HG03439 (cell line): ENCODE measurements around the gene NUBPL.
"Not testable (repeated sequence)": the region's sequence is repeated elsewhere in the genome, so short reads cannot be mapped to it uniquely, and the experiment has no call there.

Experiments used
- ATAC-seq: cut with Tn5 transposase; IDR thresholded peaks from one replicate; pipeline ENCODE4 v1.9.1; 2021; ENCODE audit warnings: mild to moderate bottlenecking, moderate library complexity; ENCODE audit not compliant: unreplicated experiment

Gene NUBPL

DNA sequence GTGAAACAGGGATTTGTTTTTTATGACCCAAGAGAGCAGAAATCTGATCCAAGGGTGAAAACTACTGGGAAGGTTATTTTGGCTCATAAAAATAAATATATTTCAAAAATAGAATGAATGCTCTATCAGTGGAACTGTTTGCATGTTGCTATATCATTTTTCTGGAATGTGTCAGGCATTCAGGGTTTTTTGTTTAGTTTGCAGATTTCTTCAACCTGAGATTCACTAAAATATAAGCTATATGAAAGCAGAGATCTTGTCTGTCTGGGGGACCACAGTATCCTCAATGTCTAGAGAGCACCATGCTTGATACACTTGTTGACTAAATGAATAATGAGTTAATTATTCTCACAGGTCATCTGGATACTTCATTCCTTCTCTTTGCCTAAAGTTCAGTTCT, 165.1 kb downstream of the NUBPL start:
- no peak for ATAC-seq

DNA sequence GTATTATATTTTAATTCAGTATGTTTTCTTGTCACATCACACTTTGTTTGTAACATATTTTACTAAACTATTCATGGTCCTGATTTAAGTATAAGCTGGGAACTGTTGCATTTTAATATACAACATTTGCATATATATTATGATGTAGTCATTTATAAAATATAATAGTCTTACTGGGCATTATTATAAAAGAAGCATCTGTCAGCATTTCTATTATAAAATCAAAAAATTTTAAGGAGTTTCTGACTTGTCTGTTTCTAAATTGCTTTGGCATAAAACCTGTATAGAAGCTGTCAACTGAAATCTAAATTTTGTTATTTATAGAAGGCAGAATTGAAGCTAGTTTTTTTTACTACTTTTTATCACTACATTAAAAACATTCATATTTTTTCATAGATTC, 166.6 kb downstream of the NUBPL start:
- no peak for ATAC-seq

DNA sequence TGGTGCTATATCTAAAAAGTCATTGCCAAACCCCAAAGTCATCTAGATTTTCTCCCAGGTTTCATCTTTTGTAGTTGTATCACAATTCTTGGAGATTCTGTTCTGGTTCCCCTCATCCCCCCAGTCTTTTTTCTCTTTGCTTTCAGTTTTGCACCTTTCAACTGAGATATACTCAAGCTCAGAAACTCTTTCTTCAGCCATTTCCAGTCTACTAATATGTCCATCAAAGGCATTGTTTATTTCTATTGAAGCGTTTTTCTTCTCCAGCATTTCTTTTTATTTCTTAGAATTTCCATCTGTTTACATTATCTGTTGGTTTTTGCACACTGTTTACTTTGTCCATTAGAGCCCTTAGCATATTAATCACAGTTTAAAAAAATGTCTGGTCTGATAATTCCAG, 179.5 kb downstream of the NUBPL start:
- no peak for ATAC-seq

DNA sequence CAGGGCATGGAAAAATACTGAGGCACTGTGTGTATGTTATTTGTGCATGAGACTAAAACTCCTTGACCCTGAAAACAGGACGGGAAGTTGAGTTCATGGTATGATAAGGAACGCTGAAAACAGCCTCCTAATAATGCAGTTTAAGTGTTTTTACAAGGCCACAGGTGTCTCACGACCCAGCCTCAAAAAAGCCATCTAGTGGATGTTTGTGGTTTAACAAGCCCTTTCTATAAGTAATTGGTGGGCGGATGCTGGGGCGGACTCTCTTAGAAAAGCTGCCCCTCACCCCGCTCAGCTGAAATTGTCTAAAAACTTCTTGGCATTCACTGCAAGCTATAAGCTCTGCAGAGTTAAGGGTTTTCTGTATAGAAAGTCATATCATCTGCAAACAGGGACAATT, 184.5 kb downstream of the NUBPL start:
- ATAC-seq, result no peak

DNA sequence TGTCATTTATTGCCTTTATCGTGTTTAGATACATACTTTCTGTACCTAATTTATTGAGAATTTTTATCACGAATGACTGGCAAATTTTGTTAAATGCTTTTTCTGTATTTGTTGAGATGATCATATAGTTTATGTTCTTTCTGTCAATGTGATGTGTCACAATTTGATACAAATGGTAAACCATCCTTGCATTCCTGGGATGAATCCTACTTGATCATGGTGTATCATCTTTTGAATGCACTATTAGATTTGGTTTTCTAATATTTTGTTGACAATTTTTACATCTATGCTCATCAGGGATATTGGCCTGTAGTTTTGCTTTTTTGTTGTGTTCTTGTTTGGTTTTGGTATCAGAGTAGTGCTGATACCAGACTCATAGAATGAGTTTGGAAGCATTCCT, 185.1 kb downstream of the NUBPL start:
- no peak for ATAC-seq

DNA sequence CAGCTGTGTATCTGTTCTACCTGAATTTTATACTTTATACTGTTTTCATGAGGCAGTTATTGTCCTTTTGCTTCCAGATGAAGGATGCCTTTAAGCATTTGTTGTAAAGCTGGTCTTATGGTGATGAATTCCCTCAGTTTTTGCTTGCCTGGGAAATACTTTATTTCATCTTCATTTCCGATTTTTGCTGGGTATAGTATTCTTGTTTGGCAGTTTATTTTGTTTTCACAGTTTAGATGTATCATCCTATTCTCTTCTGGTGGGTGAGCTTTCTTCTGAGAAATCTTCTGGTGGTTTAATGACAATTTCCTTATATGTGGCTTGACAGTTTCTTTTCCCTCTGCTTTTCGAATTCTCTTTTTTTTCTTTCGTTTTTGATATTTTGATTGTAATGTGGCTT, 188.1 kb downstream of the NUBPL start:
- no peak for ATAC-seq

DNA sequence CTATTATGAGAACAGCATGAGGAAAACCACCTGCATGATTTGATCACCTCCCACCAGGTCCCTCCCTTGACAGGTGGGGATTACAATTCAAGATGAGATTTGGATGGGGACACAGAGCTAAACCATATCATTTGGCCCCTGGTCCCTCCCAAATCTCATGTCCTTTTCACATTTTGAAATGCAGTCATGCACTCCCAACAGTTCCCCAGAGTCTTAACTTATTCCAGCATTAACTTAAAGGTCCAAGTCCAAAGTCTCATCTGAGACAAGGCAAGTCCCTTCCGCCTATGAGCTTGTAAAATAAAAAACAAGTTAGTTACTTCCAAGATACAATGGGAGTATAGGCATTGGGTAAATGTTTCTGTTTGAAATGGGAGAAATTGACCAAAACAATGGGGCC, 189.8 kb downstream of the NUBPL start:
- ATAC-seq, result not testable (repeated sequence)

DNA sequence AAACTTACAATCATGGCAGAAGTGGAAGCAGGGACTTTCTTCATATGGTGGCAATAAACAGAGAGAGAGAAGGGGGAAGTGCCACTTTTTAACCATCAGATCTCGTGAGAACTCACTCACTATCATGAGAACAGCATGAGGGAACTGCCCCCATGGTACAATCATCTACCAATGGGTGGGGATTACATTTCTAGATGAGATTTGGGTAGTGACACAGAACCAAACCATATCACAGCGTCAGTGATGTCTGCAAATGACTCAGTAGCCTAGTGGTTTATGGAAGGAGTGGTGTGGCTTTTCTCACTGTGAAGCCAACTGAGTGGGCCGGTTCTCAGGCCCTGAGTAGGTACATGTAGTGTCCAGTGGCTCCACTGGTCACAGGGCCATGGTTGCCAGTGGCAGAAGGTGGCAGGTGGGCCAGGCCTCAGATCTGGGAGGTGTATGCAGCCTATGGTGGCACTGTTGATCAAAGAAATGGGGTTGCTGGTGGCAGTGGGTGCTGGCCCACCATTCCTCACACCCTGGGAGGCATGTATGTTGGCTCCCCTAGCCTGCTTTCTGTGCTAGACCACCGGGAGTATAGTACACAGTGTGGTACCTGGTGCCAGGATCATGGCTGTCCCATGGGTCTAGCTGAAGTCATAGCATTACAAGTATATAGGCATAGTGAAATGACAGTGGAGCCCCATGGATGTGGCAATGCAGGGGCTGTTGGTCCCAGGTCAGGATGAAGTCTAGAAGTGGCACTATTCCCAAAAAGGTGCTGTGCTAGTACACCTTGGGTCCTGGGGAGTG, 191.9 kb downstream of the NUBPL start:
- no peak for ATAC-seq

DNA sequence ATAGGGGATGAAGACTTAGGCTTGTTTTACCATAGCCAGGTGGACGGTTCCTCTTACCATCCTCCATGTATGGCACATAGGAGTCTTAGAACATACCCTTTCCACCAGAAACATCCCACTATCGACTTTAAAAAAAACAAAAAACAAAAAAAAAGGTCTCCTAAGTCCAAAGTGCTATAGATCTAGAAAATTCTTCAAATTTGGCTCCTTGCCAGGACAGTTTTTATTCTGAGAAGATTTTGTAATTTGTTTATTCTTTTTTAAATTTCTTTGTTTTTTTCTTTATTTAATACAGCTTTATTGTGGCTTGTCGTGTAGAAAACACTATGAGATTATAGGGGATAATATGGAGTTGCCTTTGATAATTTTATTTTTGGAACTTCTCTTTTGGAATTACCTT, 197.7 kb downstream of the NUBPL start:
- no peak for ATAC-seq

DNA sequence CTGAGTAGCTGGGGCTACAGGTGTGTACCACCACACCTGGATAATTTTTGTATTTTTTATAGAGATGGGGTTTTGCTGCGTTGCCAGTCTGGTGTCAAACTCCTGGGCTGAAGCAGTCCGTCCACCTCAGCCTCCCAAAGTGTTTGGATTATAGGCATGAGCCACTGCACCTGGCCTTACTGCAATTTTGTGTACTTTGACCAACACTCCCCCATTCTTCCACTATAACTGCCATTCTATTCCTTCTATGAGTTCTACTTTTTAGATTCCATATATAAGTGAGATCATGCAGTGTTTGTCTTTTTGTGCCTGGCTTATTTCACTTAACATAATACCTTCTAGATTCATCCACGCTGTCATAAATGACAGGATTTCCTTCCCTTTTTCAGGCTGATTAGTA, 199.1 kb downstream of the NUBPL start:
- no peak for ATAC-seq

DNA sequence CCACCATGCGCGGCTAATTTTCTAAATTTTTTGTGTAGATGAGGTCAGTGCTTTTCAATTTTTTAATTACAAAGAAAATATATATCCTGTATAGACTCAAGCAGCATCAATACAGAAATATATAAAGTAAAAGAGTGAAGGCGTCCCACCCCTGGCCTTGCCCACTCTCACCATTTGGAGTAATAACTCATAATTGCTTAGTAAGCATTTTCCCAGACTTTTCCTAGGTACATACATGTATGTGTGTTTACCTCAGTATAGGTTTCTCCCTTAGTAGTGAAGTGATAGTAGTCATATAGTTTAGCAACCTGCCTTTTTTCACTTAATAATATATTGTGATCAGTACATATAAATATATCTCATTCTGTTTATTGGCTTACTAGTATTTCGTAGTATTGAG, 200.1 kb downstream of the NUBPL start:
- ATAC-seq, result no peak

DNA sequence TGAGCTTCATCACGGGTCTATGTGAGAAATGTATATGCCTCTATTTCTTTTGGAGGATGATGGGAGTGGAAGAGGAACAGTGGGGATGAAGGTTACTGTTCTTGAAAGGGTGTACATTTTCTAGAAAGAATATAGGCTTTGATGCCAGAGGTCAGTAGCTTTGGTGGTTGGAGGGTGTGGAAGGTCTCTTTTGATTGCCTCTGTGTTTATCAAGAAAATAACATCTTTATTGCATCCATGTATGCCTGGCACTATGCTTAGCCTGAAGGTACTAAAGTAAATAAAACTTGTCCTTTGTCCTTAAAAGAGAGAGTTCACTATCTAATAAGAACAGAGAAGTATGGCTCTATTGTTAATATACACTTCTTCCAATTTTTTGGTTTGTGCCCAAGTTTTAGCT, 201.8 kb downstream of the NUBPL start:
- ATAC-seq, result no peak

DNA sequence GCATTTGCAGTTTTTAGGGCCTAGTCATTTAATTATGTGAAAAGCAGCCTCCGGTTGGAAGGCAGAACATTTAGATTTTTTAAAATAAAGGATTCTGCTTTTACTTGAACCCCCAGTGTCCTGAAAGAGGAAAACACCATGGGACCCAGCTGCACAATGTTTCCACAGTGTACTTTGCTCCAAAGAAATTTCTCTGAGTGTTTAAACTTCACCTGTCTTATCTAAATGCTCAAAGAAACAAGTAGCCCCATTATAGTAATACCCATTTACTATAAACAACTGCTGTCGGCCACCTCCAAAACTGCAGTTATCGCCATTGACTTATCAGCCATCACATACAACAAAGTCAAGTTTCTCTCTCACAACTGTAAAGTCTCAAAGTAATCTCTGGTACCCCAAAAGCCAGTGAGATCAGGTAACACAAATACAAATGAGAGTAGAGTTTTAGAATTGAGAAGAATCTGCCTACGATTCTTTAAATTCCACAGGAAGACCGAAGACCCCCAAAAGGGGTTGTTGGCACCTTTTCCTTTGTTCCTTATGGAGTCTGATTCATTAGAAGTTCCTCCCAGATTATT, 205.2 kb downstream of the NUBPL start:
- no peak for ATAC-seq

DNA sequence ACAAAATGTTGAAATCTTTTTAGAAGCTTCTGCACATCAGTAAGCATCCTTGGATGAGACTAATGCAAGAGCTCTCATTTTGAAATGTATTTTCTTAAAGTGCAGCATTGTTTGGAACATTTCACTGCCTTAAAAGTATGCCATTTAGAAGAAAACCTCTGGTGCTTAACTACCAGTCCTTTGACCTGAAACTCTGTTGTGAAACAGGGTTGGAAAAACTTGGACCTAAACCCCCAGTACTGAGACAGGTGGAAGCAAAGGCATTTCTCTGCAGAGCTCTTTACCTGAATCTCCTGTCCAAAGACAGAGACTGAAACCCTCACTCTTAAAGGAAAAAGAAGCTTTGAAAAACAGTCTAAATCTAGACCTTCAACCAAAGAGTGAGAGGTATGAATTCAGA, 207.2 kb downstream of the NUBPL start:
- ATAC-seq, result no peak

DNA sequence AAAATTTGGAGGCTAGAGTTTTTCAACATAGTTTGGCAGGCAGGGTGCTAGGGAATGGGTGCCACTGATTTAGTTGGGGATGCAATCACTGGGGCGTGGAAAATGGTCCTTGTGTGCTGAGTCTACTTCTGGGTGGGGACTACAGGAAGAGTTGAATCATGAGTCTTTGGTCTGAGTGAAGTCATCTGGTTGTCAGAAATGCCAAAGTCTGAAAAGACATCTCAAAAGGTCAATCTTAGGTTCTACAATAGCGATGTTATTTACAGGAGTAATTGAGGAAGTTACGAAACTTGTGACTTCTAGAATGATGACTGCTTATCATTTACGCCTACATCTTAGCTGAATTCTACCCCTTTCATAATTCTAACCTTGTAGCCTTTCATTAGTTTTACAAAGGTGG, 209.1 kb downstream of the NUBPL start:
- no peak for ATAC-seq

DNA sequence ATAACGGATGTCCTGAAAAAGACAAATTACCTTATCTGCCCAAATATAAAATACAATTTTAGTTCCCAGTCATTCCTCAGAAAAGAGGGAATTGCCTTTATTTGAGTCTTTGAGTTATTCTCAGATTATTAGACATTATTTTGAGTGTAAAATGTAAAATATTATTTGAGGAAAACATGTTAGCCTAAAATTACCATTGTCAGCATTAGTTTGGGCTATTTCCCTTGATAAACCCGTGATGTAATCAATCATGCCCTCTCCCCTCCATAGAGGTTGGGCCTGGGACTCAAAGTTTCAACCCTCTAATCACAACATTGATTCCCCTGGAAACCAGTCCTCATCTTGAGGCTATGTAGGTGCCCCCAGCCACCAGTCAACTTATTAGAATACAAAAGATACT, 213.4 kb downstream of the NUBPL start:
- ATAC-seq, result no peak

DNA sequence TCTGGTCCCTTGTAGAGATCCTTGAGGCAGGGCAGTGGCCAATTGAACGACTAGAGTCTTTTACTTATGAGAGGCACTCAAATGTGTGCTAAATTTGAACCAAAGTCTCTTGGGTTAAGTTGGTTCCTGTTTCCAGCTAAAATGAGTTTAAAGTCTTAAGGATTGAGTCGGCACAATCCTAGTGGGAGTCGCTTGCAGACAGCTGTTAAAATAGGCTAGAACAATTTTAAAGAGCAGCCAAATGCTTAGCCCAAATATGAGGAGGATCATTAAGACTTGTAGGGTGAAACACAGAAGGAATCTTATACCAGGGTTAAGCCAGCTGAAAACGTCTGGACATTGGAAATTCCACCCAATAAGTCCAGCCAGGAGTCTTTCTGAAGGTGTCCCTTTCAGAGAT, 216.1 kb downstream of the NUBPL start:
- ATAC-seq, result no peak

DNA sequence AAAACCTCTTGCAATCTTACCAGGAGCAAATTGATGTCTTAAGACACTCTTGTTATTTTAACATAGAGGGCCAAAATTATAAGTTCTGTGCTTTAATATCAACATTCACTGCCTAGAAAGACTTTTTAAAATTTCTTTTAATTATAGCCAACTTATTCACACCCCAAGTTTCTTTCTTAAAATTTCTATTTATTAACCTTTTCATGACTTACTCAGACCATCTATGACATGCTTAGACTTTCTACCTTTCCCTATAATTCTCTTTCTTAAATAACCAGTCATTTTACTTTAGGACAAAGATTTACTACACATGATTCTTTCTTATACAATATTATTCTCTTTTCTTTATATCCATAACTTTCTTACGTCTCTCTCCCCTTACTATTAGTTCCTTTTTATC, 220.4 kb downstream of the NUBPL start:
- ATAC-seq, result no peak

DNA sequence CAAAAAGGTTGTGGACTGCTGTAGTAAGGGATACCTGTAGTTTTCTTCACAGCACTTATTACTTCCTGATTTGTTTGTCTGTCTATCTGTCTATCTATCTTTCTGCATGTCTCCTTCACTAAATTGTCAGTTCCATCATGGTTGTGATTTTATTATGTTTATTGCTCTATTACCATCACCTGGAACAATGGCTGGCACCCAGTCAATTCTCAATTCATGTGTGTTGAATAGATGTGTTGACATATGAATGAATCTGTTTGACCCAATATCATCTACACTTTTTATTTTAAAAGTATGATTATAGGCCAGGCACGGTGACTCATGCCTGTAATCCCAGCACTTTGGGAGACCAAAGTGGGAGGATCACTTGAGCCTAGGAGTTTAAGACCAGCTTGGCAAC, 224.4 kb downstream of the NUBPL start:
- ATAC-seq, result no peak

DNA sequence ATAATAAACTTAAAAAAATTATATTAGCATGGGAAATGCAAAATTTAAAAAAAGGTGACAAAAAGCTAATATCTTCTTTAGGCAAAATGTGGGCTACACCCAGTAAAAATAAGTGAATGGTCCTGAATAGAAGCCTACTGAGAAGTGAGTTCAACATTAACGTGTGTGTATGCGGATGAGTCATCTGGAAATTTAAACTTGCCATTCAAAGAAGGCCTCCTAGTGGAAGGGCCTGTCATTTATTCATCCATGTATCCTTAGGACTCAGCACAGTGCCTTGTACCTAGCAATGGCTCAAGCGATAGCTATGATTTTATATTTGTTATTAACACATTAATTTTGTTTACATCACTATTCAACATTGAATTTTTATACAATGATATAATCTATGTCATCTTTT, 226.2 kb downstream of the NUBPL start:
- no peak for ATAC-seq

DNA sequence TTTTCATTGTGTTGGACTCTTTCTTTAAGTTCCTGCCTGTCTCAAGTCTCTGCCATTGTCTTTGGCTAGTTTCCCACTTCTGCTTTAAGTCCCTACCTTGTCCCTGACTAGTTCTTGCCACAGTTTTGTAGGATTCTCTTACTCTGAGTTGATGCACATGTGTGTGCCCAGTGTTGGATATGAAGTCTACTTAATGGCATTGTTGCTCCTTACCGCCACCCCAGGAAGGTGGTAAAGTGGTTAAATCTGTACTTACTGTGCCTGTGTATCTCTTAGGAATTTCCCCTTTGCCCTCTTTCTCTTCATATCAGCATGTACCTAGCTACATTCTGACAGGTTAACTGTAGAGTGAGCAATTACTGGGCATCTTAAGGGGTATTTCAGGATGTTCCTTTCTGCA, 227.1 kb downstream of the NUBPL start:
- no peak for ATAC-seq

DNA sequence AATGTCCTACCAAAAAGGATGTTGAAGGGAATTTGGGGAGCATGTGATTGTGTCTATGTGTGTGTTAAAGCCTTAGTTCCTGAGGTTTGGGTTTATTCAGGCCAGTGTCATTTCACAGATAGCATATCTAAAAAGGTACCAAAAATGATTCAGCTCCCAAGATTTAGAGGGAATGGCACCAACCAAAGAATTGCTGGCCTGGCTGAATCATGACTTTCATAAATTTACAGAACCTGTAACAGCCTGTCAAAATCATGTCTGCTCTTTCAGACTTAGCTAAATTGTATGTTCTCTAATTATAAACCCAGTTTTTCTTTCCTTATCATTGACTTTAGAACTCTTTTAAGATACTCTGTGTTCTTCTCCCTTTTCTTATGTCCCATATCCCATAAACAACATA, 231.5 kb downstream of the NUBPL start:
- ATAC-seq, result no peak

DNA sequence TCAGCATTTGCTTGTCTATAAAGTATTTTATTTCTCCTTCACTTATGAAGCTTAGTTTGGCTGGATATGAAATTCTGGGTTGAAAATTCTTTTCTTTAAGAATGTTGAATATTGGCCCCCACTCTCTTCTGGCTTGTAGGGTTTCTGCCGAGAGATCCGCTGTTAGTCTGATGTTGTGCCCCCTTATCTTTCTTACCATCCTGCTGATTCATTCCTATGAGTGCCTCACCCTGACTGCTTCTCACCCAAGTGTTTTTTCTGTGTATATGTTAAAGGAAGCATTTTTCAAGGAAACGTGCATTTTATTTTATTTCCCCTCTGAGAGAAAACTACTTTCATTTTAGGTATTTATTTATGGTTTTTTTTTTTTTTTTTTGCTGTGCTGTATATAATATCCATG, 236.7 kb downstream of the NUBPL start:
- ATAC-seq, result not testable (repeated sequence)
